NCI-H146 treated with DMSO at 0.1 percent for 48 hours (cell line): ENCODE results near the gene TMEM234.
"Not testable (repeated sequence)": the region's sequence is repeated elsewhere in the genome, so short reads cannot be mapped to it uniquely, and the experiment has no call there.

ENCODE experiments used
- DNase-seq: peaks from one replicate; lab custom pipeline; 2025; ENCODE audit not compliant: unreplicated experiment; lab: John Stamatoyannopoulos, UW

TMEM234 gene

GRCh38 chr1:32221980-32222755 lies at the start of gene TMEM234, which contains the start of gene EIF3I:
TMEM234 (minus strand) TSS chr1:32222353; CDS start chr1:32222322, 31 bp downstream.
EIF3I (plus strand) TSS chr1:32222407; CDS start chr1:32222442, 35 bp downstream.
- peak; percentile 61 for DNase-seq

- DNase-seq = no peak
These were observed 47.6 kb upstream of the TMEM234 start for GRCh38 chr1:32269744-32270143.

GRCh38 chr1:32266921-32267591 lies 44.9 kb upstream of the TMEM234 start:
- DNase-seq = no peak

- no peak for DNase-seq
These were observed 43.7 kb upstream of the TMEM234 start for GRCh38 chr1:32265846-32266245.

GRCh38 chr1:32263744-32264143 lies 41.6 kb upstream of the TMEM234 start:
- no peak for DNase-seq

- not testable (repeated sequence) for DNase-seq
These were observed 41.1 kb upstream of the TMEM234 start for GRCh38 chr1:32263236-32263593.

- DNase-seq = no peak
These were observed 35.0 kb upstream of the TMEM234 start for GRCh38 chr1:32257227-32257508.

GRCh38 chr1:32256473-32257226 lies 34.5 kb upstream of the TMEM234 start:
- DNase-seq = no peak

GRCh38 chr1:32255072-32256071 lies 33.2 kb upstream of the TMEM234 start:
- no peak for DNase-seq

- DNase-seq = no peak
These were observed 29.0 kb upstream of the TMEM234 start, which contains the start of gene LCK for GRCh38 chr1:32250893-32251716. LCK (plus strand) TSS chr1:32251265; CDS start chr1:32274330, 23,065 bp downstream.

GRCh38 chr1:32249831-32250525 lies 27.8 kb upstream of the TMEM234 start:
- DNase-seq = no peak

GRCh38 chr1:32247983-32248889 lies 26.1 kb upstream of the TMEM234 start:
- peak; percentile 36 for DNase-seq

- no peak for DNase-seq
These were observed 25.3 kb upstream of the TMEM234 start for GRCh38 chr1:32247452-32247851.

- DNase-seq = no peak
These were observed 24.7 kb upstream of the TMEM234 start, which contains the start of gene FAM167B for GRCh38 chr1:32246888-32247273. FAM167B (plus strand) TSS chr1:32247222; CDS start chr1:32247422, 200 bp downstream.

GRCh38 chr1:32242341-32242851 lies 20.2 kb upstream of the TMEM234 start:
- DNase-seq = no peak

GRCh38 chr1:32241001-32241763 lies 19.0 kb upstream of the TMEM234 start:
- peak; percentile 48 for DNase-seq
